Frontal cortex (tissue), 4 donors: Measurements from ENCODE around the gene TMEM132A. TPM values are rescaled to one million over a fixed set of nuclear protein-coding genes. Genes with fewer than 3 reads are reported as not detected.
A peak's percentile ranks its signal among the peaks of the same experiment; 100 is the strongest.

Source experiments
- DNase-seq, 2 donors: peaks; one replicate each; pipeline ENCODE4 v3.0.0; 2012; ENCODE audit warnings: low spot score in 2 of 2
- FAIRE-seq: peaks from 2 replicates; lab custom pipeline; 2012; peaks lifted over from hg19 to GRCh38; lab: Jason Lieb, UNC
- total RNA-seq: library from RNA; depleted of rRNA; stranded (reverse); fragments of >200 nt; gene quantifications from one replicate; pipeline ENCODE4 v1.2.3, GENCODE V29; 2014
- donor health status: control.
- donor health status: control.
- donor health status: control.

Gene TMEM132A, protein sequence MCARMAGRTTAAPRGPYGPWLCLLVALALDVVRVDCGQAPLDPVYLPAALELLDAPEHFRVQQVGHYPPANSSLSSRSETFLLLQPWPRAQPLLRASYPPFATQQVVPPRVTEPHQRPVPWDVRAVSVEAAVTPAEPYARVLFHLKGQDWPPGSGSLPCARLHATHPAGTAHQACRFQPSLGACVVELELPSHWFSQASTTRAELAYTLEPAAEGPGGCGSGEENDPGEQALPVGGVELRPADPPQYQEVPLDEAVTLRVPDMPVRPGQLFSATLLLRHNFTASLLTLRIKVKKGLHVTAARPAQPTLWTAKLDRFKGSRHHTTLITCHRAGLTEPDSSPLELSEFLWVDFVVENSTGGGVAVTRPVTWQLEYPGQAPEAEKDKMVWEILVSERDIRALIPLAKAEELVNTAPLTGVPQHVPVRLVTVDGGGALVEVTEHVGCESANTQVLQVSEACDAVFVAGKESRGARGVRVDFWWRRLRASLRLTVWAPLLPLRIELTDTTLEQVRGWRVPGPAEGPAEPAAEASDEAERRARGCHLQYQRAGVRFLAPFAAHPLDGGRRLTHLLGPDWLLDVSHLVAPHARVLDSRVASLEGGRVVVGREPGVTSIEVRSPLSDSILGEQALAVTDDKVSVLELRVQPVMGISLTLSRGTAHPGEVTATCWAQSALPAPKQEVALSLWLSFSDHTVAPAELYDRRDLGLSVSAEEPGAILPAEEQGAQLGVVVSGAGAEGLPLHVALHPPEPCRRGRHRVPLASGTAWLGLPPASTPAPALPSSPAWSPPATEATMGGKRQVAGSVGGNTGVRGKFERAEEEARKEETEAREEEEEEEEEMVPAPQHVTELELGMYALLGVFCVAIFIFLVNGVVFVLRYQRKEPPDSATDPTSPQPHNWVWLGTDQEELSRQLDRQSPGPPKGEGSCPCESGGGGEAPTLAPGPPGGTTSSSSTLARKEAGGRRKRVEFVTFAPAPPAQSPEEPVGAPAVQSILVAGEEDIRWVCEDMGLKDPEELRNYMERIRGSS
- 131 TPM for total RNA-seq

DNA sequence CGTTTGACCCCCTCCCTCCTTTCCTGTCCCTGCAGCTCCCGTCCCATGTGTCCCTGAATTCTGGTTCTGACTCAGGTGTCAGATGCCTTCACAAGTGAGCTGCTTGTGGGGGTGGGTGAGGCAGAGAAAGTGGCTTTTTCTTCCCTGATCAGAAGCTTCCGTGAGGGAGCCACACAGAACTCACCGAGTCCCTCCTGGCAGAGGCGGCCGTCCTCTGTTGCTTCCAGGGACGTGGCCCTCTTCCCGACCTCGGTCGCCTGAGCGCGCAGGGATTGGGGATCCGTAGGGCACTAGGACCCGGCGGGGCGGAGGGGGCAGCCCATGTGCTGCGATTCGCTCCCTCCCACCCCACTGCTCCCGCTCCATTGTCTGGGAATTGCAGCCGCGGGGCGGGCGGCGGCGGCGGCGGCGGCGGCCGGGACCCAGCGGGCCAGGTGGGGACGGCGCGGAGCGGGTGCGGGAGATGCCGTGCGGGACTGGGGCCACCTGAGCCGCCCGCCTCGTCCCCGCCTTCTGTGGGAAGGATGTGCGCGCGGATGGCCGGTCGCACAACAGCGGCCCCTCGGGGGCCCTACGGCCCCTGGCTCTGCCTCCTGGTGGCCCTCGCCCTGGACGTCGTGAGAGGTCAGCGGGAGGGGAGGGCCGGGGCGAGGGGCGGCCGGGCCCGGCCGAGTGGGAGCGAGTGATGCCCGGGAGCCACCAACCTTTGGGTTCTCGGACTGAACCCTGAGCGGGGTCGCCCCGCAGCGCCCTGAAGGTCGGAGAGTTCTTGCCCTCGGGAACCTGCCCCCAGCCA lies at the start of gene TMEM132A:
Gene TMEM132A, plus strand, starts transcription at position 351 of the 796 bp plus-strand sequence. Its CDS starts 174 bp downstream, at position 525.
- DNase-seq: peak; percentile 93 to 94
- FAIRE-seq: no peak

DNA sequence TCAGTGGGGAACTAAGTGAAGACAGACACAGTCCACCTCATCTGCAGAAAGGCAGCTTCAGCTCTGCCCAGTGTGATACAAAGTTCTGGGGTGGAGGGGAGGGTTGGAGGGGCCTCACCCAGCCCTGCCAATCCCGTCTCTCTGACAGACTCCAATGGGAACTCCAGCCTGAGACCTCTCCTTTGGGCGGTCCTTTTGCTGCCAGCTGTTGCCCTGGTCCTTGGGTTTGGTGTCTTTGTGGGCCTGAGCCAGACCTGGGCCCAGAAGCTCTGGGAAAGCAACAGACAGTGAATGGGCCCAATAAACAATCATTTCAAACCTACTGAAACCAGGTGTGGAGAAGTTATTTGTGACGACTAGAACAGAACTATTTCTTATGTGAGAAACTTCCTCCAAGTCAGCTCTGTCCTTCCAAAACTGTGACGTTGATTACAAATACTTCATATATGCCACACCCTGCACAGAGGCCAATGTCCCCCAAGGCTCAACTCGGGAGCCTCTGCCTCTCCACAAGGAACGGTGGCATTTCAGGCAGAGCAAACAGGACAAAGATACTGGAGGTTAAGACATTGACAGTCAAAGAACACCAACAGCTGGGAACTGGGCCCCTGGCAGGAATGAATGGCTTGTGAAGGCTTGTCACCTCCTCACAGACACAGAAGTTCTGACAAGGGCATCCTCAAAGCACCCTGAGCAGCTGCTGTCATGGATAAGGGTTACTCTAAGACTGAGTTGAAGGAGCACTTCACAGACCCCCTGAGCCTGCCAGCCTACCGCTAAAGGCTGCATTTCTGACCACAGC lies 48.7 kb upstream of the TMEM132A start:
- FAIRE-seq (no peak), DNase-seq (no peak)

DNA sequence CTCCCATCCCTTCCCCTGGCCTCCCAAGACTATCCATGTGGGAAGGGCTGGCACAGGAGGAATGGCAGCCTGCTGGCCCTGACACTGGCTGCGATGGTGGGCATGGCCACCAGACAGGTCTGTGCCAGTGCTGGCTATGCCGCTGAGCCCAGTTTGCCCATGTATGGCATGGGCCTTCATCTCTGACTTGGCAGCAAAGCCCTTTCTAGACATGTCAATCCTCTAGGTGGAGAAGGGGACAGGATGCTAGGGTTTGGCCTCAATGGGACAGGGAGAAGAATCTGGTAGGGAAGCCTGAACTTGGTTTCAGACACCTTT lies 48.1 kb upstream of the TMEM132A start:
- no peak for FAIRE-seq
- no peak for DNase-seq

DNA sequence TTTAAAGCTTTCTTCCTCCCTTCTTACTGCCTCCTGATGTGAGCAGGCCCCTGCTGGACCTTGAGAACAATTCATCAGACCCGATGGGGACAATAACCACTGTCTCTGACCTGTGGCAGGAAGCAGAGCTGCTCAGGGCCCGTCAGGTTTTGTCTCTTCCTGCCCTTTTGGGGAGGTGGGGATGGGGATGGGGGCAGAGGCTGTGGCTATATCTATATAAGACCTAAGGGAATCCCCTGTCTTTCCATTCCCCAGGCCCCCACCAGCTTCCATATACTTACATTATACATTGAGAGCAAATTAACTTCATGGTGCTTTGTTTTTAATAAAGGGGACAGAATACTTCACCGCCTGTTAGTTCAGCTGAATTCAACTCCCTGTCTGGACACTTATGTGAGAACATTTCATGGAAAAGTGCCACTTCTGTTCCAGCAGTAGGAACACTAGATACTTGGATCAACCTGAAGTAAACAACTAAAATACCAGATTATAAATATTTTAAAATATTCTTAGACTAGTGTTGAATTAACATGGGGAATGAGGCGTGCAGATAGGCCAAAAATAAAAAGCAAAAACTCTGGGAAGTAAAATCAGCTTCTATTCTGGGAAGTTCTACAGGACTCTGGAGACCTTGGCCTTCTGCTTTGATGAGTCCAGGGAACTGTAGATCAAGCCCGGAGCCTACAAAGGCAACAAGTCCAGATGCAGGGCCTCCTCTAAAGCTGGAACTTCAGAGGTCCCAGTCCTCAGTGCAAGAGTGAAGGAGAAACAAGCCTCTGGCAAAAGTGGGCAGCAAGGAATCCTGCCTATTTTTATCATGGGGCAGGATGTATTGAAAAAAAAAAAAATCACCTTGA lies 45.8 kb upstream of the TMEM132A start:
- no peak for DNase-seq
- FAIRE-seq: no peak

DNA sequence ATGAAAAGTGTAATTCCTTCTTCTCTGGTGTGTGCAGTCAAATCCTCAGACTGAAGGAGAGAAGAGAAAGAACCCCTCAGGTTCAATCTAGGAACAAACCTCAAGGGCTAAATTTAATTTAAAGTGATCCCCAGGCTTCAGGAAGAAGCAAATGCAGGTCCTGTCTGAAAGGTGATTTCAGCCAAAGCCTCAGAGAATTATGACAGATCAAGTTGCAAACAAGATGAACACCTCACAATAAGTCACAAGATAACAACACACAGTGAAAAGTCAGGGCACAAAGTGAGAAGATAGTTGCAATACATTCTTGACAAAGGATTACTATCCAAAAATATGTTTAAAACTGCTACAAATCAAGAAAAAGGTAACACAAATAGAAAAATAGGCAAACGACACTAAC lies 45.2 kb upstream of the TMEM132A start:
- FAIRE-seq (no peak), DNase-seq (no peak)

DNA sequence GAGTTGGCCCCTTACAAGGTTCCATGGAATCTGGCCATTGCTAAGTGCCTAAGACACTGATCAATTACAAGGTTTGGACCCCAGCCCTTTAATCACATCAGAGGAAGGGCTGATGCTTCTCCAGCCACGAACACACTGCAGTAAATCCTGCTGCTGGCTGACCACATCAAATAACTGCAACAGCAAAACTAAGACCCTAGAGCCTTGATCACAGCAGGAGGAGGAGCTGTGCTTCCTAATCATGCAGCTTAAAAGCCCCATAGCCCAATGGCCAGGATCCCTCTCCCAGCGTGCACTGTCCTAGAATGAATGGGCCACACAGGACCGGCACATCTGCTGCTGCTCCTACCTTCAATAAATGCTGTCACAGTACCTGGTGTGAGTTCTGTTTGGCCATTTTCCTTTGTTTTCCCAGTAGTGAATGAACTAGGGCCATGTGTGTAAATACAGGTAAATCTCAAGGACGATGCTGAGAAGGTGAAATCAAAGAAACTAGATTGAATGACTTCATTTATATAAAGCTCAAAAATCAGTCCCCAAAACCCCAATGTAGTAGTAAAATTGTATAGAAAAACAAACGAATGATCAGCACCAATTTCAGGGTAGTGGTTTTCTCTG lies 44.2 kb upstream of the TMEM132A start:
- no peak for FAIRE-seq

DNA sequence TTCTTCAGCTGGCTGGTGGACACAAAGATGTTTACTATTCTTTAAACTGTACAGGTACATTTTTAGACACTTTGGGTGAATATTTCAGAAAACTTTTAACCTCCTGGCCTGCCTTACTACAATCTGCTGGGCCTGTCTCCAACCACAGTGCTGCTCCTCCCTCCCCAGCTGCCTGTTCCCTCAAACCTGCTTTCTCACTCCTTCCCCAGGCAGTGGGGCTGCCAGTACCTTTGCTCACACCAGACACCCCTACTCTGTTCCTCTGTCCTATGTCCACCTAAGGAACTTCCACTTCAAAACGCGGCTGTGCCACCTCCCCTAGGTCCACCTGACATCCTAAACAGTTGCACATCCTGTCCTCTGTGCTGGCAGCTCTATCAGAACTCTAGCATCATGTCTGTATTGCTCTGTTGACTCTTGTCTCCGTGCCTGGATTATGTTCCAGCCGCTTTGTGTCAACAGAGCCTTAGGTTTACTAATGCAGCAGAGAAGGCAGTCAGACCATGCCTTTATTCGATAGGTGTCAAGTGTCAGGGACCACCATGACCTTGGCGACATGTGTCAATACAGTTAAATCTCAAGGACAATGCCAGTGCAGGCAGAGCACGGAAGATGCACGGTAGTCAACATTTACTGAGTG lies 43.5 kb upstream of the TMEM132A start:
- FAIRE-seq: no peak
- DNase-seq: no peak

More for the DNA sequence above, 44.2 kb upstream of the TMEM132A start:
- DNase-seq: no peak

DNA sequence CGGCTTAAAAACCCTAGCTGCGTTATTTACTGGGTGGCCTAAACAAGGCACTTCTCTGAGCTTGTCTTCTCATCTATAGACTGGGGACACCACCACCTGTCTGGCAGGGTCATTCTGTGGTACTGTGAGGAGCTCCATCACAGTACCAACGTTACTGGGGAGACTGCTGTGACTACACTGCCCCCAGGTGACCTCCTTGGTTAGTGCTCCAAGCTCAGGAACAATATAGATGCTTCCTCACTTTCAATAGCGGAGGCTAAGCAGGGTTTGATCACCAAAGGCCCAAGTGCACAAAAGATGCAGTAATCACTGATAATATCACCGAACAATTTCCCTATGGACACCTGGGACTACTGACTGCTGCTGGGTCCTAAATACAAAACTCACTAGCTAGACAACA lies 36.7 kb upstream of the TMEM132A start:
- peak in 1 of 2 donors; percentile 44 for DNase-seq
- no peak for FAIRE-seq

DNA sequence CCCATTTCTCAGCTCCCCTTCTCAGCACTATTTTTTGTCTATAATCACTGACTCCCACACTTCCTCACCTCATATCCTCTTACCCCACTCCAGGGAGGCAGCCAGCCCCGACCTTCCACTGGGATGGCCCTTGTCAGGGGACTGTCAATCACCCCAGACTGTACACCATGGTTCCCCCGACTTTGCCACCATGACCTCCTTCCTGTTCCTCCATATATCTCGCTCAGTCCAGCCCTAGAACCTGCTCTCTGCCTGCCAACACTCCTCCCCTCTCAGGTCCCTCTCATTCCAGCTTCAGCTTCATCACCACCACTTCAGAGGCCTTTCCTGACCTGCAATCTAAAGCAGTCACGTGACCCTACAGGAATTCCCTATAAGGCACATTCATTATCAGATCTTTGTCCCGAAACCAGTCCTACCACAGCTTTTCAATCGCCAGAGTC lies 34.4 kb upstream of the TMEM132A start:
- FAIRE-seq: no peak
- DNase-seq: no peak

DNA sequence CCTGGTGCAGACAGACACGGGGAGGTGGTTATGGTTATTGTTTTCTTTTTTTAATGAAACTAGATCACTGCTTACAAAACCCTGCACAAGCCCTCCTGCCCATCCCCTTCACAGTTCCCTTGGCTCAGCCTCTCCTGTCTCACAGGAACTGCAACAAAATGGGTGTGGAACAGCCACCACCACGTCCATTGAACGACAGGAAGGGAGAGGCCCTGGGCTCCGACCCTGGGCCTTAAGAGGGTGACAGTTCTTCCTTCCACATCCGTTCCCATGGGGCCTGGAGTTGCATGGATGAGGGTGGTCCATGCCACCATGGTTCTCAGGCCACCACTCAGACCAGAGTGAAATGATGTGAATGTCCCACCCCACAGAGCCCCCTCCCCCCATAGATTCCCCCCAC lies 33.6 kb upstream of the TMEM132A start:
- DNase-seq (no peak), FAIRE-seq (no peak)

DNA sequence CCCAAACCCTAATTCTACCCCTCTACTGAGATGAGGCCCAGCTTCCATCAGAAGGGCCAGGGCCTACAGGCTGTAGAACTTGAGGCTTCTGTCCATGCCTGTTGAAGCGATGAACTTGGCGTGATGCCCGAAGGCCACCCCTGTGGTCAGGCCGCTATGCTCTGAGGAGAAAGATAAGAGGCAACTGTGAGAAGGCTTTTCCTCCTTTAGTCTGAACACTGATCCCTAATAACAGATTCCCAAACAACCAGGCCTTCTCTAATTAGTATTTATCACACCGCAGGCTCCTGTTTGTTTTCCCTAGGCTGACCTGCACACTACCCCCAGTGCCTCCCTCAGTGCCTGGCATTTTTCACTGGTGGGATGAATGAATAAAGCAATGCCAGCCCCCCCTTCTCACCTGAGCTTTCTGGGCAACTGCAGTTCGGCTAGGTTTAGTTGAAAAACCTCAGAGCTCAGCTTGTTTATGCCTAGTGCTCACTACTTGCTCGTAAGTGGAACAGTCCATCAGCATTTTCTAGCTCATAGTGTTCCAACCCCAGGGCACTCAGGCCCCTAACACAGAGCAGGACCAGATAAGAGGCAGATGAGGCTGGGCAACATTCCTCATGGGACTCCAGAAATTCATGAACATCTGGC lies 33.0 kb upstream of the TMEM132A start:
- no peak for DNase-seq
- FAIRE-seq: no peak

DNA sequence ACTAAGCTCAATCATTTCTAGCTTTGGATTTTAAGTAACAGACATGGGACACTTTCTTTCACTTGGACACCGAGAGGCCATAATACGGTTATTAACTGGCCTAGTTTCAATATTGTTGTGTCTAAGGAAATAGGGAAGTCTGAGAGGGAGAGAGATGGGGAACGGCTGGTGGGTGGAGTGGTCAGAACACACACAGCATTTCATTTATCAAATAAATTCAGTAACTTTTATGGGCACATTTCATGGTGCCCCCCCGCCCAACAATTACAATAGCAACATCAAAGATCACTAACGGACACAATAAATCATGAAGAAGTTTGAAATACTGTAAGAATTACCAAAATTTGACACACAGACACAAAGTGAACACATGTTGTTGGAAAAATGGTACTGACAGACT lies 28.6 kb upstream of the TMEM132A start:
- DNase-seq (no peak), FAIRE-seq (no peak)

DNA sequence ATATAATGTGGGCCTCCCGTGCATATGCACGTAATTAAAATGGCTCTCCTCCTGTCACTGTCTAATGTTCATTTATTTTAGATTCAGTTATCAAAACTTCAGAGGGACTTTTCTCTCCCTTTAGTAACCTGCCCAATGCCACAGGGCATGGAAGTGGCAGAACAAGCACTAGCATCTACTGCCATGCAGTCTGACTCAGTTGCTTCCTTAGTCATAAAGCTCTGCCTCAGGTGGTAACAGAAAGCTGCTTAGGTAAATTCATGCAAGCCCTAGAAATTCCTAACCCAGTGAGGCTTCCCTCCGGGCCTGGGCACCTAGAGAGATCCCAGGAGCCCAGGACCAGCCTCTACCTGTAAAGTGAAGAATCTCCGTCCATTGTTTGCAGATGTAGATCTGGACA lies 26.8 kb upstream of the TMEM132A start:
- no peak for DNase-seq
- FAIRE-seq: no peak

DNA sequence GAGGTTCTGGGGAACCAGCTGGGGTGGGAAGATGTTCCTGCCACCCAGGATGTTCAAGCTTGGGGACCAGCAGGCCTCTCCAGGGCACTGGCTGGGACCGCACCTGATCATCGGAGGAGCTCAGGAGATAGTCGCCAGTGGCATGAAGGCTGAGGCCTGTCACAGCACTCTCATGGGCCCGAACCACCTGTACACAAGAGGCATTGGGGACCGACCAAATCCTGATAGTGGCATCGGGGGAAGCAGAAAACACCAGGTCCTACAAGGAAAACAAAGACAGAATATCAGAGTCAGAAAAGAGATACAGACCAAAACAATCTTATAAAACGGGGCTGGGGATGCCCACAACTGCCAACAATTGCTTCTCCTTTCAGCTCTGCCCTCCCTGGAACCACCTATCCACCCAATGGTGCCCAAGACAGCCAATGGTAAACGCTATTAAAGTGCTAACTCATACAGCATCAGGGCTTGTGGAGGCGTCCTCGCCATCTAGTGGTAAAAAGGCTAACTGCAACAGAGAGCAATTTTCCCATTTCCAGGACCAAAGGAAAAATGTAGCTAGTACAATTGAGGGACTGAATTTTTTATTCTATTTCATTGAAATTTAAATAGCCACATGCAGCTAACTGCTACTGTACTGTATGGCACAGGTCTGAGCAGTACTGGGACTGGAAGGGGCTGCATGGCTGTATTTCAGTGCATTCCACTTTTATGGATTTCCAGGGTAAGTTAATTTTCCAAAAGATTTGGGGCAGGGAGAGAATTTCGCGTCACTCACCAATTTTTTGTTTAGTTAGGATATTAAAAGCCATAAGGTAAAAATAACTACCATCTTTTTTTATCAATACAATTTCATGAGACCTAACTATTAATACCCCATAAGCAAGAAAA lies 25.0 kb upstream of the TMEM132A start:
- DNase-seq (peak in 1 of 2 donors; percentile 57), FAIRE-seq (no peak)

DNA sequence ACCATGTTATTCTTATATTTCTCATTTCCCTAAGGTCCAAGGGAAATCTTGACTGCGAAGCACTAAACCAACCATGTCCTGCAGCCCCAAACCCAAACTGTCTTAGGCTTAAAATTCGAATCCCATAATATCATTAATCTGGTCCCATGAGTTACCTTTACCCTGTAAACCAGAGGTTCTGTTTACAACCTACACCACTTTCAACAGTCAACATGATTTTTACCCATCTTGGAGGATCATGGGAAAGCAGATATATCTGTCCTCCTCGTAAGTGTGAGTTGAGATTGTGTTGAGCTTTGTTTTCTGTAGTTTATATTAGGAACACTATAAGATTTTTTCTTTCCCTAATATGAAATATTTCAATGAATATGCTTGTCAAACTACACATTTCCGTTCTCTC lies 24.3 kb upstream of the TMEM132A start:
- FAIRE-seq (no peak), DNase-seq (no peak)
